IPS DF 6.9 (cell line): ENCODE data around the gene CD69.

Source experiments
- DNase-seq: peaks from one replicate; pipeline ENCODE4 v3.0.0-alpha.2; 2013; ENCODE audit warnings: low read depth, low spot score
- H3K27ac ChIP-seq: one replicate; pipeline ENCODE4 v1.5.1; 2013; ENCODE audit warnings: low read length, control low read depth
- H3K27me3 ChIP-seq: 2 replicates; pipeline ENCODE4 v1.6.1; 2013; ENCODE audit warnings: mild to moderate bottlenecking, low read length; ENCODE audit not compliant: control insufficient read depth, insufficient read depth
- H3K36me3 ChIP-seq: 2 replicates; pipeline ENCODE4 v1.6.1; 2013; ENCODE audit warnings: low read length; ENCODE audit not compliant: control insufficient read depth, insufficient read depth
- H3K4me1 ChIP-seq: 2 replicates; pipeline ENCODE4 v1.6.1; 2013; ENCODE audit warnings: low read length; ENCODE audit not compliant: control insufficient read depth, insufficient read depth
- H3K4me3 ChIP-seq: 2 replicates; pipeline ENCODE4 v1.5.1; 2013; ENCODE audit warnings: mild to moderate bottlenecking, low read length
- H3K9me3 ChIP-seq: 2 replicates; pipeline ENCODE4 v1.6.1; 2013; ENCODE audit warnings: low read length, inconsistent platforms; ENCODE audit not compliant: control insufficient read depth, insufficient read depth
- WGBS: extraction: QIAGEN DNeasy Blood & Tissue Kit; methylation state at CpG from one replicate; pipeline ENCODE4 v1.1.7; 2013; ENCODE audit warnings: mixed read lengths, missing lambda C conversion rate; ENCODE audit not compliant: insufficient read length, insufficient coverage; 5-methylcytosine and 5-hydroxymethylcytosine counted together

Gene CD69

DNA sequence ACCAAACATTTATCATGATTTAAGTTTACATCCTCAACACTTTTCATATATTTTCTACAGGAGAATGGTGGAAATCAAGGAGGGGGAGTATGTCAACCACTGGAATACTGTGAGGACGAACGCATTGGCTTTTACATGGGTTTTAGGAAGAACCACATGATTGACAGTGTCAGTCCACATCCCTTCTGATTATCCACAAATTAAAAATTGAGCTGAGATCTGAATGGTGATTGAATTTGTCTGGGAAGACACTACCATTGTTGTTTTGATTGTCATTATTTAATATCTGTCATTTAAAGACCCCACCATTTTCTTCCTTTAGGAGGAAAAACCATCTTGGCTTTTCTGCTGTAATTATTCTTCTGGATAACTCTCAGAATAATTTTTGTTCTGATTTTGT, 35.2 kb upstream of the CD69 start:
- Histone ChIP-seq H3K36me3 (no peaks in the 10 kb centered on the region), H3K27ac (no peak overlapping the region), H3K9me3 (no peaks in the 10 kb centered on the region), H3K4me3 (no peak overlapping the region), H3K4me1 (no peaks in the 10 kb centered on the region), H3K27me3 (no peaks in the 10 kb centered on the region)
- DNase-seq = no peak
- WGBS = no CpG with 5 or more reads among the region's 2 CpGs

DNA sequence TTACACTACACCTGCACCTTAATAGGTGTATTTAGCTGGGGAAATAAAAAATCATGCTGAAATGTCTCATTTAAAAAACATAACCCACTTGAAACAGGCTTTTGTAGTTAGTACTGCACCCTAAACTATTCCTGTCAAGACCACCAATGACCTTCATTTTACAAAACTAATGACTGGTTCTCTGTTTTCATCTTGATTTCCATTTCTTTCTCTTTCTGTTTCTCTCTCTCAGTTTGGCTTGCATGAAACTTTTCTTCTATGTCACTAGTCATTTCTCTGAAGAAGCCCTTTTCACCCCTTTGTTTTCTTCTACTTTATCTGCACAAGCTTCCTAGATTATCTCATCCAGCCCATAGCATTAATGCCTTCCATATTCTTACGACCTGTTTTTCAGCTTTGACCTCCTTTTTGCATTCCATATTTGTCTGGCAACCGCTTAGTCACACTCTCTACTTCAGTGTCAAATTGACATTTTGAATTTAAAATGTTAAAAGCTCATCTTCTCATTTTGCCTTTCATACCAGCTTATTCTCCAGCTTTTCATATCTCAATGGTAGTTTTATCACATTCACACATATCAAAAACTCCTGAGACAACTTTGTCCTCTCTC, 33.9 kb upstream of the CD69 start:
- Histone ChIP-seq H3K36me3 (no peaks in the 10 kb centered on the region), H3K4me3 (no peak overlapping the region), H3K4me1 (no peaks in the 10 kb centered on the region), H3K27me3 (no peaks in the 10 kb centered on the region), H3K27ac (no peak overlapping the region), H3K9me3 (no peaks in the 10 kb centered on the region)
- no CpG with 5 or more reads among the region's 2 CpGs for WGBS
- no peak for DNase-seq

DNA sequence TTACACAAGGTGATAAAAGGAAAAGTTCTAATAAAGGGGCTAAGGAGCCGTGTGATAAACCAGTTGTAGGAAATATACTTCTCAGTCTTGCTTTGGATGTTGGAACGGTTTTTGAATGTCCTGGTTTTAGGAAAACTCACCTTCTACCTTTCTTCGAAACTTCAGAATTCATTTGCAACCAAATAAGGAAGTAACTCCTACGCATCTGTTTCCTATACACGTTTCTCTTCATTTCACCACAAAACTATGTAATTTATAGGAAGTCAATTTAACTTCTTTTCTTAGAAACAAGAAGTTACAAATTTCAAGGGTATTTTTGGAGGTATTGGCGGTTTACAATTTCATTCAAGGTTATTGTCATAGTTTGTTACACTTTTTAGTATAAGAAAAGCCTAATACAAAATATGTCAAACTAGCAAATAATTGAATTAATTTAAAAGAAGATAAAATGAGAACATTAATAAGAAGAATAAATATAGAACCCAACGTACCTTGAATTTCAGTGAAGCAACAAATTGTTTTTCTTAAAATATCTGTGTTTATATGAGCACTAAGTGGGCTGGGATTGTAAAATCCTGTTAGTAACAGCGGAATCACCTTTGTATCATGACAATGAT, 33.2 kb upstream of the CD69 start:
- Histone ChIP-seq H3K36me3 (no peaks in the 10 kb centered on the region), H3K9me3 (no peaks in the 10 kb centered on the region), H3K27me3 (no peaks in the 10 kb centered on the region), H3K4me1 (no peaks in the 10 kb centered on the region), H3K4me3 (no peak overlapping the region), H3K27ac (no peak overlapping the region)
- DNase-seq = no peak
- WGBS = no CpG with 5 or more reads among the region's 8 CpGs

DNA sequence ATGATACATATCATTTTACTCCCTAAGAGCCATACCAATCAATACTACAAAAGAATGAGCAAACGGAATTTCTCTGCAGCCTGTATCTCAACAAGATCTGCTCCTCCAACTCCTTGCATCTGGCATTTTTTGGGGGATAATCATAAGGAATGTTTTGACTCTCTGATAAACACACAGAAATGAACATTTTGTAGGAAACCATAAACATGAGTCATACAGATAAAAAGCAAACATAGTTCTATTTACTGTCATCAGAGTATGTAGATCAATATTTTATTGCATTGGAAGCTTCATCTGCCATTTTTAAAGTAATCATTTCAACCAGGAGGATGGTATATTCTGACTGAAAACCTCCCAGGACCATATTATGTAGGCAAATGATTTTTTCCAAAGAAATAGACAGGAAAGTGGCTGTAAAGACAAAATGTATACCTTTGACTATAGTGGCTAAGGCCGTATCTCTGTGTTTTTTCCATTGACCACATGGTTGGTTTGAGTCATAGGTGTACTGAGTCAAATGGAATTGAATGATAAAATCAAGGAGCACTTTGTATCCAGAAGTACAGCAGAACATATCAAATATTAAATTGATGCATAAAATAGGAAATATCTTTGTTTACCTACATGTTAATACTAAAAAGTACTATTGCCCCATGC, 32.4 kb upstream of the CD69 start:
- H3K27ac ChIP-seq = no peak overlapping the region
- no peak for DNase-seq
- no CpG with 5 or more reads among the region's 2 CpGs for WGBS
- no peak overlapping the region for H3K4me3 ChIP-seq
- no peaks in the 10 kb centered on the region for H3K36me3 ChIP-seq
- H3K4me1 ChIP-seq = no peaks in the 10 kb centered on the region
- H3K9me3 ChIP-seq = no peaks in the 10 kb centered on the region
- H3K27me3 ChIP-seq = no peaks in the 10 kb centered on the region

DNA sequence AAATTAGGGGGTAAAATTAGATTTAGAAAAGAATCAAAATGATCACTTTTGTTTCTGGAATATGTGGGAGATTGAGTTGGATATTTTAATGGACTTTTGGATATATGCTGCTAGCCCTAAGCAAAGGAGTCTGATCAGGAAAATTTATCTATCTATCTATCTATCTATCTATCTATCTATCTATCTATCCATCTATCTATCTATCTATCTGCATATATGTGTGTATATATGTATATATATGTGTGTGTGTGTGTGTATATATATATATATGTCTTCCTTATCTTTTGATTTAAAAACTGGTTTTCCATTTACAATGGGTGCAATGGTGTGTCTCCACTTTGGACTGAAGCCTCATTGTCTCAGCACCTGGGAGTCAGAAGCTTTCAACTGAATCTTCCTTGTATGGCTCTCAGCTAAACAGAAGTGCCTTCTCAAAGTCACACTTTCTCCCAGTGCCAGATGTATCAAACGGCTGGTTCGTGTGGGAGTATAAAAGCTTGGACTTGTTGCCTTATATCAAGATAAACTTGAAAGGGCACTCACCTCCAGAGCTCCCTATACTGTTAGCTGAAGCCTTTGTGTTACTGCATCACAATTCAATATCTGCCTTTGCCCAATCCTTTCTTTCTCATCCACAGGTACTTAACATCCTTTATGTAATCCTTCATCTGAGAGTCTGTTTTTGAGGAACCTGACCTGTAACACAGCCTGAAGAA, 31.6 kb upstream of the CD69 start:
- no peaks in the 10 kb centered on the region for H3K9me3 ChIP-seq
- no peak for DNase-seq
- no peaks in the 10 kb centered on the region for H3K27me3 ChIP-seq
- no peaks in the 10 kb centered on the region for H3K36me3 ChIP-seq
- H3K27ac ChIP-seq = no peak overlapping the region
- WGBS = no CpG with 5 or more reads among the region's 2 CpGs
- H3K4me3 ChIP-seq = no peak overlapping the region
- no peaks in the 10 kb centered on the region for H3K4me1 ChIP-seq

DNA sequence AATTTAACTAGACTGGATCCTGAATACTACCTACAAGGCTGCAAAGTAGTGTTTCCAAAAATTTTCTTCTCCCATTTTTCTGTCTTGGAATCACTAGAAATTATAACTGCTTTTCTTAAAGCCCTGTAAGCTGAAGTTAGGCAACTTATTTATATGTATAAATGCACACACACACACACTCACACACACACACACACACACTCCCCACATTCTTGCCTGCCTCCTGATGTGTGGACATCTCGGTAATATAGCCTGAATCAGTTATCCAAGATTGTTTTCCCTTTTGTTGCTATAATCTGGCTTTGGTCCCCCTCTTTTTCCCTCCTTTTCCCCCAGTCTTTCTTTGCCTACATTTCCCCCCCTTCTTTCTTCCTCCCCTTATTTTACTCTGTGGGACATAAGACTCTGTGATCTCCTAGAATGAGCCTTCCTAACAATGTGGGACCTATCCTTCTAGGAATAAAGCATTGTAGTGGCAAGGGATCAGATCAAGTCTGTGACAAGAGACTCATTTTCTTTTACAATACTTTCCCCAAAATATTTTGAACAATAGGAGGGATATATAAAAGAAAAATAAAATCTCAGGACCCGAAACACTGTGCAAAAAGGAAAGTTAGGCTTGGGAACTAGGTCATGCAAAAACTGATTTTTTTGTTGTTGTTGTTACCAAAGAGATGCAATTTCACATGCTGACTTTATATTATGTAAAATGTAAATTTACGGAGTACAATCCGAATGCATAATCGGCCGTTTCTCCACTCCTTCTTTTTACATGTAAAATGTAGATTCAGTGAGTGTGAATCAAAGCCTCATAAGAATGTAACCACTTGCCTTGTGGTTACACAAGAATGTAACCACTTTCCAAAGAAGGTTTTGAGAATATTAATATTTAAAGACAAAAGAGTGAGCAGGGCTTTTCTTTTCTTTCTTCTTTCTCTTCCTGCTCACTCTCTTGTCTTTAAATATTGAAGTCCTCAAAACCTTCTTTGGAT, 26.3 kb upstream of the CD69 start:
- no peaks in the 10 kb centered on the region for H3K27me3 ChIP-seq
- no peak overlapping the region for H3K27ac ChIP-seq
- DNase-seq = no peak
- H3K4me1 ChIP-seq = no peaks in the 10 kb centered on the region; the same call in 1 of the 2 replicates
- no peaks in the 10 kb centered on the region for H3K36me3 ChIP-seq
- H3K4me3 ChIP-seq = no peak overlapping the region
- no CpG with 5 or more reads among the region's 6 CpGs for WGBS
- no peaks in the 10 kb centered on the region for H3K9me3 ChIP-seq

DNA sequence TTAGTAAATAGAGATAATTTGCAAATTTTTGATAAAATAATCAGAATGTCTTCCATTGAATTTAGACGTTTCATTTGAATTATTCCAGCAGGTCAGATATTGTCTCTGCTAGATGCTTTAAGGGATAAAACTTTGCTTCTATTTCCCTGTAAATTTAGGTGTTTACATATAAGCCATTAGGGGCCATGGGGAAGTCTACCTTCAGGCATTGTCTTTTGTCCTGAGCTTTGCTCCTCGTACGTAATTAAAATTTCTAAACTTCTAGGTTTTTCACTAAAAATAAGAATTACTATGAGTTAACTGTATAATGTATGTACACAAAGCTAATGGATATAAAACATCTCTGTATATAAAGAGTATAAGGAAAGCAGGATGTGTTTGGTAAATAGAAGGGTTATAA, 24.1 kb upstream of the CD69 start:
- H3K9me3 ChIP-seq = no peaks in the 10 kb centered on the region
- DNase-seq = no peak
- no peaks in the 10 kb centered on the region for H3K36me3 ChIP-seq
- no peaks in the 10 kb centered on the region; the same call in 1 of the 2 replicates for H3K4me1 ChIP-seq
- H3K27me3 ChIP-seq = no peaks in the 10 kb centered on the region
- no peak overlapping the region for H3K27ac ChIP-seq
- no peak overlapping the region for H3K4me3 ChIP-seq
- WGBS = no CpG with 5 or more reads among the region's 3 CpGs

DNA sequence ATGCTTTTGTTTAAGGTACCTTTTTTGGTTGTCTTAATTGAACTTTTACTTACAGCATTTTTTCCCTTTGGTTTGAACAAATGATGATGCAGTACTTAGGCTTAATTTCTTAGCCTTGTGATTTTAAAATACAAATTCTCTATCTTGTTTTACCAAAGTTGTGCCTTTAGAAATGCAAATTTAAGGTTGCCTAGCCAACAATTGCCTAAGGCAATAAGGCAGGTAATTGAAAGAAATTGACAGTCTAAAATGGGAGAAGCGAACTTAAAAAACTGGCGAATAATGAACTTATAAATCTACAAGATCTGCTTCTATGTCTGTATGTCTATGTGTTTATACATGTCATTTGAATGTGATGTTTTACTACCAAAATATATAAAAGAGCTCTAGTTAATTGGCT, 23.6 kb upstream of the CD69 start:
- WGBS = no CpG with 5 or more reads among the region's 2 CpGs
- Histone ChIP-seq H3K36me3 (no peaks in the 10 kb centered on the region), H3K4me1 (no peaks in the 10 kb centered on the region; the same call in 1 of the 2 replicates), H3K27ac (no peak overlapping the region), H3K4me3 (no peak overlapping the region), H3K27me3 (no peaks in the 10 kb centered on the region), H3K9me3 (no peaks in the 10 kb centered on the region)
- DNase-seq = no peak

DNA sequence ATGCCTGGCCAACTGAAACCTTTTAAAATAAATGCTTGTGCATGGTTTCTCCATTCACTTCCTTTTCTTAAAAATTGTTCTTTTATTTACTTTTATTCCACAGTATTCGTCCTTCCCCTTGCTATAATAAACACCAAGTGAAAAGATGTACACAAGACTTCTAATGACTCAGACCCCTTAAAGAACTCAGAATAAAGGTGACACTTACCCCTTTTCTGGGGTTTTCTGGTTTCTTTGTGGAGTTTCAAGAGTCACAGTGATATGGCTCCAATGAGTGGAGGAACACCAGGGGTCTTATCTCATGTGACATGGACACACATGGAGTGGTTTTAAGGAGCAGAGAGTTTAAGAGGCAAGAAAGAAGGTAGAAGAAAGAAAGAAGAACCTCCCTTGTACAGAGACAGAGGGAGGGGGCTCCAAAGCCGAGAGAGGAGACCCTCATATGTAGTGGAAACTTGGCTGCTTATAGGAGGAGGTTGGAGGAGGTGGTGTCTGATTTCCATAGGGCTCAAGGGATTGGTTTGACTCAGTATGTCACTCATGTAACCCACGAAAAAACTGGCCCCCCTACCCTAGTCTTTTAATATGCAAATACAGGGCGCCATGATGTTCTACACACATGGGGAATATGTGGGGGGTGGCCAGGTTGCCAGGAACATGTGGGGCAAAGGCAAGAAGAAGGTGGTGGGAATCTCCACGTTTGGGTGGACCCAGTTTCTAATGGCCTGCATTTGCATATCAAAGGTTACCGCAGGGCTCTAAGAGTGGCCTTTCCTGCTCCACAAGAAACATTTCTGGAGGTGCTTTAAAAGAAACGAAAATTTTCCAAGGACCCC, 22.1 kb upstream of the CD69 start:
- no peaks in the 10 kb centered on the region for H3K9me3 ChIP-seq
- H3K4me1 ChIP-seq = no peaks in the 10 kb centered on the region; the same call in 1 of the 2 replicates
- no peak overlapping the region for H3K4me3 ChIP-seq
- no peak overlapping the region for H3K27ac ChIP-seq
- no peaks in the 10 kb centered on the region for H3K36me3 ChIP-seq
- WGBS = no CpG with 5 or more reads among the region's 7 CpGs
- DNase-seq = no peak
- H3K27me3 ChIP-seq = no peaks in the 10 kb centered on the region
